Fibroblast of upper back skin (primary cell): ENCODE results near the gene CYP2R1.
"Not testable (repeated sequence)": the region's sequence is repeated elsewhere in the genome, so short reads cannot be mapped to it uniquely, and the experiment has no call there.

Experiments
- DNase-seq: peaks from one replicate; pipeline ENCODE4 v3.0.0-alpha.2; 2013

Gene CYP2R1

GRCh38 chr11:14891143-14892035 lies 642 bp downstream of the CYP2R1 start:
- peak; percentile 85 for DNase-seq

GRCh38 chr11:14886513-14886912 lies 5.5 kb downstream of the CYP2R1 start:
- no peak for DNase-seq

GRCh38 chr11:14884667-14885273 lies 7.3 kb downstream of the CYP2R1 start:
- DNase-seq, result no peak

- DNase-seq, result not testable (repeated sequence)
Observed at GRCh38 chr11:14883683-14884082, 8.3 kb downstream of the CYP2R1 start.

GRCh38 chr11:14882196-14882595 lies 9.8 kb downstream of the CYP2R1 start:
- DNase-seq, result no peak

- no peak for DNase-seq
Observed at GRCh38 chr11:14881576-14882193, 10.3 kb downstream of the CYP2R1 start.

- no peak for DNase-seq
Observed at GRCh38 chr11:14875163-14875562, 16.9 kb downstream of the CYP2R1 start.

GRCh38 chr11:14873632-14874031 lies 18.4 kb downstream of the CYP2R1 start:
- DNase-seq, result no peak

GRCh38 chr11:14872032-14872431 lies 20.0 kb downstream of the CYP2R1 start:
- peak; percentile 13 for DNase-seq

- DNase-seq, result not testable (repeated sequence)
Observed at GRCh38 chr11:14863775-14864174, 28.3 kb downstream of the CYP2R1 start.

- DNase-seq, result no peak
Observed at GRCh38 chr11:14861680-14862079, 30.4 kb downstream of the CYP2R1 start.

GRCh38 chr11:14860511-14860910 lies 31.5 kb downstream of the CYP2R1 start:
- DNase-seq, result no peak

GRCh38 chr11:14858404-14858803 lies 33.6 kb downstream of the CYP2R1 start:
- DNase-seq, result no peak

GRCh38 chr11:14857621-14858020 lies 34.4 kb downstream of the CYP2R1 start:
- DNase-seq, result no peak

- no peak for DNase-seq
Observed at GRCh38 chr11:14855890-14856289, 36.1 kb downstream of the CYP2R1 start.

- DNase-seq, result no peak
Observed at GRCh38 chr11:14854057-14854456, 38.0 kb downstream of the CYP2R1 start.

- DNase-seq, result peak; percentile 24
Observed at GRCh38 chr11:14852571-14853177, 39.4 kb downstream of the CYP2R1 start.

- no peak for DNase-seq
Observed at GRCh38 chr11:14842002-14842401, 50.0 kb downstream of the CYP2R1 start.

GRCh38 chr11:14835496-14836492 lies 56.2 kb downstream of the CYP2R1 start:
- no peak for DNase-seq
